Epidermal melanocyte (primary cell): ENCODE results near the gene SNAP47.
"Not testable (repeated sequence)": the region's sequence is repeated elsewhere in the genome, so short reads cannot be mapped to it uniquely, and the experiment has no call there.

Experiments
- DNase-seq: peaks from one replicate; pipeline ENCODE4 v3.0.0; 2011; ENCODE audit warnings: low spot score; ENCODE audit not compliant: insufficient read length

Gene SNAP47, protein sequence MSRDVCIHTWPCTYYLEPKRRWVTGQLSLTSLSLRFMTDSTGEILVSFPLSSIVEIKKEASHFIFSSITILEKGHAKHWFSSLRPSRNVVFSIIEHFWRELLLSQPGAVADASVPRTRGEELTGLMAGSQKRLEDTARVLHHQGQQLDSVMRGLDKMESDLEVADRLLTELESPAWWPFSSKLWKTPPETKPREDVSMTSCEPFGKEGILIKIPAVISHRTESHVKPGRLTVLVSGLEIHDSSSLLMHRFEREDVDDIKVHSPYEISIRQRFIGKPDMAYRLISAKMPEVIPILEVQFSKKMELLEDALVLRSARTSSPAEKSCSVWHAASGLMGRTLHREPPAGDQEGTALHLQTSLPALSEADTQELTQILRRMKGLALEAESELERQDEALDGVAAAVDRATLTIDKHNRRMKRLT

DNA sequence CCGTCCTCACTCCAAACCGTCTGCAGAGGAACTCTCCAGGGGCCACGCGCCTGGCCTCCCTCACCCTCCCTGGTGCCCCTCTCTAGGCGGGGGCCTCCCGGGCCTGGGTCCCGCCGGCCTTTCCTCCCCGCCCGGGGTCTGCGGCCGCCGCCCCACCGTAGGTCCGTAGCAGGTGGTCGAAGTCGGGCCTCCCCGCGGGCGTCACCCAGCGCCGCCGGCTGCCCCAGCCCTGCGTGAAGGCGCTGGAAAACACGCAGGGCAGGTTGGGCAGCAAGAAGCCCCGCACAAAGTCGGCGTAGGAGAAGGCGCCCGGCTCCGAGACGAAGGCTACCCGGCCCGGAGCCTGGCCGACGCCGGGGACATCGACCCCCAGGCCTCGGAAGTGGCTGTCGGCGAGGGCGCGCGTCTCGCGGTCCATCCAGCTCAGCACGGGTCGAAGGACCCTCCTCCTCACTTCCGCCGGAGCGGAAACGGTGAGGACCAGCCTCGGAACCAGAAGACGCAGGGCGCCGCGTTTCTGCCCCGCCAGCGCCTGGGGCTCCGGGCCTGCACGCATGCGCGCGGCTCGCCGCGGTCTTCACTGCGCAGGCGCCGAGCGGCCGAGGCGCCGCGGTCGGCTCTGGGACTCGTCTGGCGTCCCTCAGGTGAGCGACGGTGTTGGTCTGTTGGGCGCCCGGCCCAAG is at the start of gene SNAP47, which contains the start of gene JMJD4:
Gene SNAP47, plus strand, starts transcription at position 580 of the 683 bp plus-strand sequence. CDS start 12,302 bp downstream, outside the sequence.
Gene JMJD4, minus strand, starts transcription at position 447 of the 683 bp plus-strand sequence. Its CDS starts 29 bp downstream, at position 418.
- peak; percentile 91 for DNase-seq

DNA sequence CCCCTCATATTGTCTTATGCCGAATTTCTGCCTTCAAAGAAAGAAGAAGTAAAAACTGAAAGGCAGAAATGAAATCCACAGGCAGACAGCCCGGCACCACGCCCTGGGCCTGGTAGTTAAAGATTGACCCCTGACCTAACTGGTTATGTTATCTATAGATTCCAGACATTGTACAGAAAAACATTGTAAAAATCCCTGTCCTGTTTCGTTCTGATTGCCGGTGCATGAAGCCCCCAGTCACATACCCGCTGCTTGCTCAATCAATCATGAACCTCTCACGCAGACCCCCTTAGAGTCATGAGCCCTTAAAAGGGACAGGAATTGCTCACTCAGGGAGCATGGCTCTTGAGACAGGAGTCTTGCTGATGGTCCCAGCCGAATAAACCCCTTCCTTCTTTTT is 49.4 kb upstream of the SNAP47 start:
- no peak for DNase-seq

DNA sequence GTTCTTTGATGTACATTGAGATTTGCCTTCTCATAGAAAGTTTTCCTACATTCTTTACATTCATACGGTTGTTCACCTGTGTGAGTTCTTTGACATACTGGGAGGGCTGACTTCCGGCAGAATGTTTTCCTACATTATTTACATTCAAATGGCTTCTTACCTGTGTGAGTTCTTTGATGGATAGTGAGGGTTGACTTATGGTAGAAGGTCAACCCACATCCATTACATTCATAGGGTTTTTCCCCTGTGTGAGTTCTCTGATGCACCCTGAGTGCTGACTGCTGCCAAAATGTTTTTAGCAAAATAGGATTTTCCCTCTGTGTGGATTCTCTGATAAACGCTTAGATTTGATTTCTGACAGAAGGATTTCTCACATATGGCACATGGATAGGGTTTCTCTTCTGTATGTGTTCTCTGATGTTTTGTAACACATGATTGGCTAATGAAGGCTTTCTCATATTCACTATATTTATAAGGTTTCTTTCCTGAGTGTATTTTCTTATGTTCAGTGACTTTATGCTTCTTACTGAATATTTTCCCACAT is 37.8 kb upstream of the SNAP47 start:
- no peak for DNase-seq

DNA sequence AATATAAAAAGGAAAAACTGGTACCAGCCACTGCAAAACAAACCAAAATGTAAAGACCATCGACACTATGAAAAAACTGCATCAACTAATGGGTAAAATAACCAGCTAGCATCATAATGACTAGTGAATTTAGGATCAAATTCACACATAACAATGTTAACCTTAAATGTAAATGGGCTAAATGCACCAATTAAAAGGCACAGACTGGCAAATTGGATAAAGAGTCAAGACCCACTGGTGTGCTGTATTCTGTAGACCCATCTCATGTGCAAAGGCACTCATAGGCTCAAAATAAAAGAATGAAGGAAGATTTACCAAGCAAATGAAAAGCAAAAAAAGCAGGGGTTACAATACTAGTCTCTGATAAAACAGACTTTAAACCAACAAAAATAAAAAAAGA is 33.6 kb upstream of the SNAP47 start:
- DNase-seq = not testable (repeated sequence)

DNA sequence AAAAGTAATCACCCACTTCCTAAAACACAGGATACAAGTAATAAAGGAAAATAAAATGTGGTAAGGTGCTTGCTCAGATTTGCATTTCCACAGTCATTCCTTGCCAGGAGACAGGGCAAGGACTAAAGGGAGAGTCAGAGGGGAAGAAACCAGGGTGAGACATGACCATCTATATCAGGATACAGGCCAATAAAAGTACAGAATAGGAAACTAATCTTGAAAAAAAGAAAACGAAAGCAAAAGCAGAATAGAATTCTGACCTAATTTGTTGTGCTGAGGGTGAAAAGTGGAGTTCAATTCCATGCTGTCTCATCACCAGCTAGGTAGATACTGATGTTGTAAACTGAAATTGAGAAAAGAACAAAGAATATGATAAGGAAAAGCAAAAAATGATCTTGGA is 27.4 kb upstream of the SNAP47 start:
- no peak for DNase-seq

DNA sequence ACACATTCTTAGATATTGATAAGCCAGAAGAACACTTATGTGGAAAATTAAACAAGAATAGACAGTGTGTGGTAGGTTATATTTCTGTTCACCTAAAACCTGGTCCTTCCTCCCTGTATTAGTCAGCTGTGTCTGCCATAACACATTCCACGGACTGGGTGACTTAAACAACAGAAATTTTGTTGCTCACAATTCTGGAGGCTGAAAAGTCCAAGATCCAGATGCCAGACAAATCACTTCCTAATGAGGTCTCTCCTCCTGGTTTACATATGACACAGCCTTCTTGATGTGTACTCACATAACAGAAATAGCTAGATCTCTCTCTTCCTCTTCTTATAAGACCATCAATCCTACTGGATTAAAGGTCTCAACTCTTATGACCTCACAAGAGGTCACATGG is 25.8 kb upstream of the SNAP47 start:
- DNase-seq = no peak

DNA sequence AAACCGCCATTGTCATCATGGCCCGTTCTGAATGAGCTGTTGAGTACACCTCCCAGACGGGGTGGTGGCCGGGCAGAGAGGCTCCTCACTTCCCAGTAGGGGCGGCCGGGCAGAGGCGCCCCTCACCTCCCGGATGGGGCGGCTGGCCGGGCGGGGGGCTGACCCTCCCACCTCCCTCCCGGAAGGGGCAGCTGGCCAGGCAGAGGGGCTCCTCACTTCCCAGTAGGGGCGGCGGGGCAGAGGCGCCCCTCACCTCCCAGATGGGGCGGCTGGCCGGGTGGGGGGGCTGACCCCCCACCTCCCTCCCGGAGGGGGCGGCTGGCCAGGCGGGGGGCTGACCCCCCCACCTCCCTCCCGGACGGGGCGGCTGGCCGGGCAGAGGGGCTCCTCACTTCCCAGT is 24.8 kb upstream of the SNAP47 start:
- DNase-seq = not testable (repeated sequence)

DNA sequence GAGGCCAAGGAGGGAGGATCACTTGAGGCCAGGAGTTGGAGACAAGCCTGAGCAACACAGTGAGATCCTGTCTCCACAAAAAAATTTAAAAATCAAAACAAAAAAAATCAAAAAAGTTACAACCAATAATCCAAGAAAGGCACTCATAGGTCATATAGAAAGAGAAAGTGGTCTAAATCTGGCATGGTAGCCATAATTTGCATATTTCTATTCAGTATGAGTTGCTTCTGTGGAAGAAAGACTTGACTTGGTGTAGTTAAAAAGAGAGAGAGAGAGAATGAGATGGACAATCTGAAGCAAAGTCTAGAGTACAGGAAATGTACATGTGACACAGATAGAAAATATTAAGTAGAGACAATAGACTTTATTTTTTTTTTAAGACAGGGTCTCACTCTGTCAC is 22.6 kb upstream of the SNAP47 start:
- DNase-seq = no peak

DNA sequence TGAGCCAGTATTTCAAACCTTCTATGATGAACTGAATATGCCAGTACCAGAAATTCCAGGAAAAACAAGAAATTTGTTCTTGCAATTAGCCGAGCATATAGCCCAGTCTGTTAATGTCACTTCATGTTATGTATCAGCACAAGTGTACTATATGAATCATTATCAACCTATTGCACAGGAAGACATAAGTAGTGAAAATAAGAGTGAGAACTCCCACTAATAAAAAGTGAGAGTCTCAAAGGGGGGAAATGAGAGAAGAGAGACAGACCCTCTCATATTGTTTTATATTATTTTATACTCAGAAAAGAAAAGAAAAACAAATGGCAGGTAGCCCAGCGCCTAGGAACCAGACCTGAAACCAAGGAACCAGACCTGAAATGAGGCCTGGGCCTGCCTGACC is 16.3 kb upstream of the SNAP47 start:
- DNase-seq = no peak

DNA sequence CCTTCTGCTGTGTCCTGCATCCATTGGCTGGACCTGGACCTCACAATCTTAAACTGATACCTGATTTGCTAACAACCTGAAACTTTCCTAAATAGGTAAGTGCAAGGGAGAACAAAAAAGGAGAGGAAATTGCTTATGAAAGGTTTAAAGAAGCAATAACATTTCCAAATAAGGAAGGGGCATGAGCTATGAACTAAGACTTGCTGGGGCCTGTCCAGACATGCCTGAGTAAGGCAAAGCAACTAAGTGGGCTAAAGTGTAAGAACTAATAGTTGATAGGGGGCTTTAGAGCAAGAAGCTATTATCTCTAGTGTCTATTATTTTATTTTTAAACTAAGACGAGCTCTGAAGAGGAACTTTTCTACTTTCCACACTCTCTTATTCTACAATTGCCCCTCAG is 11.8 kb upstream of the SNAP47 start:
- no peak for DNase-seq

DNA sequence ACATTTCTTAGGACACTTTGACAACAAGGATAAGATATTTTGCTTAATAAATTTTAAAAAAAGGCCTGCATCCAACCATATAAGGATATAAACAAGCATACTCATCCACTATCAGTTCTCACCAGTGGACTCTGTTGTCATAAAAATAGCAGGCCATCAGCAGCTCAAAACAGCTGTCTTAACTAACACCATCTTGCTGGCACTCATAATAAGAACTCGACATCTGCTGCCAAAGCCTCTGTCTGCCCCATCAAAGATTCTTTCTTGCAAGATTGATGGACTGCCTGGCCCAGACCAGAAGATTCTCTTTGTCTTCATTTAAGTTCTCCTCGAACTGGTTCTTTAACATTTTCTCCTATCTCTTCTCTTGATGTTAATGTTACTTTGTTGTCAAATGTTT is 10.2 kb upstream of the SNAP47 start:
- DNase-seq = no peak

DNA sequence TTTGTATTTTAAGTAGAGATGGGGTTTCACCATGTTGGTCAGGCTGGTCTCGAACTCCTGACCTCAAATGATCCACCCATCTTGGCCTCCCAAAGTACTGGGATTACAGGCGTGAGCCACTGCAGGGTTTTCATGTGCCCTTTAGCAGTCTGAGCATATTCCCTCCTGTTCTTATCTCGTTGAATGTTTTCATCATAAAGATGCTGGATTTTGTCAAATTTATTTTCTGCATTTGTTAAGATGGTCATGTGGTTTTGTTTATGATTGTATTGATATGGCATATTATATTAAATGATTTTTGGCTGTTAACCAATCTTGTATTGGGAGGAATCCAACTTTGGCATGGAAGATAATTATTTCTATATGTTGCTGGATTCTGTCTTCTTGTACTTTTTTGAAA is 8.9 kb upstream of the SNAP47 start:
- DNase-seq = no peak

DNA sequence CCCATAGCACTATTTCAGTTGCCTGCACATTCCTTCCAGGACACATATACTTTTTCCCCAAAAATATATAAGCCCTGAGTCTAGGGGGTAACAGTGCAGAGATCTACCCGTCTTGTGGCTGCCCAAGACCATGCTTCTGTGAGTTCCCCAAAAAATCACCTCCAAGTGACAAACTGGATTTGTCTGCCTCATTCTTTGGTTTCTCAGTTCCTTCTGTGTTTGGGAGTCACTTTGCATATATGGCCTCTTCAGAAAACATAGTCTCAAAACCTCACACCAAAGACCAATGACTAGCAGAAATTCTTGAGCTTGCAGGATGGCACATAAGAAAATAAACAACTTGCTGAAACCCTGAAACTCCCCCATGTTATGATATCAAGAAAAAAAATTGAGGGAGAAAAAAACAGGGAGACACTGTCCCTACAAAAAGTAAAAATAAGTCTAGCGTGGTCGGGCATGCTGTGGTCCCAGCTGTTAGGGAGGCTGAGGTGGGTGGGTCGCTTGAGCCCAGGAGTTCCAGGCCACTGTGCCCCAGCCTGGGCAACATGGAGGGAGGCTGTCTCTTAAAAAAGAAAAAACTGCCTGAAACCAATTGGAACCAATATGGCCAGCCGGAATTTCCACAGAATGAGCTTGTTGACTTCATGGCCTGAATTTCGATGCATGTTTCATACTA is 8.2 kb upstream of the SNAP47 start:
- no peak for DNase-seq

DNA sequence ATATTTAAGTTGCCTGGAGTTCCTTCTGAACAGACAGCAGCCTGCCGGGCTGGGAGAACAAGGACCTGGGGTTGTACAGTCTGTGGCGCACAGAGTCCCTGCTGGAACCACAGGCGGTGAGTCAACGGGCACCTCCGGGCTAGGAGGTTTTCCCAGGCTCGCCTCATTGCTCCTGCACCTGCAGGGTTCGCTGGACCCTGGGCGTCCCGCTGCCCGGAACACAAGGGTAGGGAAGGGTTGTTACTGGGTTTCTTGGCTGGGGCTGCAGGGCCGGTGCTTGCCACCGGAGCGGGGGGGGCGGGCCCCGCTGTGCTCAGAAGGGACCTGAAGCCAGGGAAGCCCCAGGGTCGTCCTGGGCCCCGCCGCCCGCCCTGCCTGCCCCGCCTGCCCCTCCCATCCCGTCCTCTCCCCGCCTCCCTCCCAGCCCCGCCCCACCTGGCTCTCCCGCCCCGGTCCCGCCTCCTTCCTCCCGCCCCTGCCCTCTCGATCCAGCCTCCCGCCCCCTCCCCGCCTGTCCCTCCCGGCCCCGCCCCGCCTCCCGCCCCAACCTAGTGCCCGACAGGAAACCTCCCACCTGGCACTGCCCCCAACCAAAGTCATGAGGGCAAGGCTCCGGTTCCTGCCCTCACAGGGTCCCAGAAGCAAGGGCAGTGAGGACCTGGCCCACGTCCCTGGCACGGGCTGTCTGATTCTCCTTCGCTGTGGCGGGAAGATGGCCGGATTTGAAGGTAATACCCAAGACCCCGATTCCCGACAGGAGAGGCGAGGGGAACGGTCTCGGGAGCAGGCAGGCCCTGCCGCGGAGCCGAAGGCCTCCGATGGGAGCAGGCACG is 7.0 kb upstream of the SNAP47 start:
- peak; percentile 59 for DNase-seq

DNA sequence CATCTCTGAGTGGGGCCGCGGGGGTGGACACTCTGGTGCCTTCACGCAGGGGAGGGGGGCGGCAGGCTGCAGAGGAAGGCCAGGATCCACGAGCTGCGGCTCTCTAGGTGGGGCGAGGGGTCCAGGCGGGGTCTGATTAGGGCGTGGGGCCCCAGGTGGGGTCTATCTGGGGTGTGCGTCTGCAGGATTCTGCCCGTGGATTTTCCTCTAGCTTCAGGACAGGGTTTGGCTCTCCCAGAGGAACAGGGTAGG is 6.4 kb upstream of the SNAP47 start:
- no peak for DNase-seq

DNA sequence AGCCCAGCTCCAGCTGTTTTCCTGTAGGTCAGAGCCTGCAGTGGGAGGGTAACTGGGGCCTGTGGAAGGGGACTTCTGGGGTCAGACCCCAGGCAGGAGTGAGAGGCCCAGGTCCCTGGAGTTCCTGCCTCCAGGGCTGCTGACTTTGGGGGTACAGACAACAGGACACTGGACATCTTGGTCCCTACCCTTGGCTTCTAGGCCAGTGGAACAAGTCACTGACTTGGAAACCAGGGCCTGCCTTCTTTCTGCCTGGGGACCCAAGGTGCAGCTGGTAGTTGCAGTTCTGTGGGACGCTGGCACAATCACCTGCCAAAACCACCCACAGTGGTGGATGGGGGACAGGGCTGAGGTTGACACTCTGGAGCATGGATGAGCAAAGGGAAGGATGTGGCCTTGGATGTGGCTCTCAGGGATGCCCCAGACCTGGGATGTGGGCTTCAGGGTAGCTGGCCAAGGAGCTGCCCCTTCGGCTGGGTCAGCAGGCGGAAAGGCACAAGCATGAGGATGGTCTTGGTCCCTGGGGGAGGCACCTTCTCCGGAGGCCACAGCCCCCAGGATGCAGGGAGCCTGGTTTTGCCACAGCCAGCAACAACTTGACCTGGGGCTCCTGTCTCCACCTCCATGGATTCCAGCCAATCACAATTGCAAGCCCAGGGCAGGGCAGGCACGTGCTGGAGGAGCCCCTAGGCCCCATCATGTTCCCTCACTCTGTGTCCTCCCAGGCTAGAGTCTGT is 5.9 kb upstream of the SNAP47 start:
- DNase-seq = no peak

DNA sequence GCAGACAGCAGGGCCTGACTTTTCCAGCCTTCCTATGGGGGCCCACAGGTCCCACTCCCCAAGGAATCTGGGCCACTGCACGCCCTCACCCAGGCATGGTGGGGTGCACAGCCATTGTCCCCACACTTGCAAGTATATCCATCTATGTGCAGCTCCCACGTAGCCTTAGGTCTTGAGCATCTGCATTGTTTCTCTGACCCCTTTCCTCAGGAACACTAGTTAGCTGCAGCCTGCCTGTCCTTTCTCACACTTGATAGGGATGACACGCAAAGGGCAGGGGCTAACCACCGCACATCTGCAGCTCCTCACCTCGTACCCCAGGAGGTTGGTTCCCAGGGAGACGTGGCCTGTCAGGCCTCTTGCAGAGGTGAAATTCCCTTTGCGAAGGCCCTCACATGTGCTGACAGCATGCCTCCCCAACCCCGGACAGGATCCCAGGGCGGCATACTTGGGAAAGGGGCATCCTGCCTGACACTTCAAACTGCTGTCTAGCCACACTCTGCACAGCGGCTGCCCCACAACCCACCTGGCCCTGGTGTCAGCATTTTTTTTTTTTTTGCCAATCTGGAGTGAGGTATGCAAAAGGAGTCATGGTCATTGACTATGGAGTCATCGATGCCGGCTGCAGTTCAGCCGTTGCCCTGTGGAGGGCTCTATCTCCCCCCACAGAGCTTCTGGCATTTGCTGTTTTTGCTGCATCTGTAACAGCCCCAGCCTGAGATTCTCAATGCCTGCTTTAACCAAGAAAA is 5.2 kb upstream of the SNAP47 start:
- peak; percentile 74 for DNase-seq

DNA sequence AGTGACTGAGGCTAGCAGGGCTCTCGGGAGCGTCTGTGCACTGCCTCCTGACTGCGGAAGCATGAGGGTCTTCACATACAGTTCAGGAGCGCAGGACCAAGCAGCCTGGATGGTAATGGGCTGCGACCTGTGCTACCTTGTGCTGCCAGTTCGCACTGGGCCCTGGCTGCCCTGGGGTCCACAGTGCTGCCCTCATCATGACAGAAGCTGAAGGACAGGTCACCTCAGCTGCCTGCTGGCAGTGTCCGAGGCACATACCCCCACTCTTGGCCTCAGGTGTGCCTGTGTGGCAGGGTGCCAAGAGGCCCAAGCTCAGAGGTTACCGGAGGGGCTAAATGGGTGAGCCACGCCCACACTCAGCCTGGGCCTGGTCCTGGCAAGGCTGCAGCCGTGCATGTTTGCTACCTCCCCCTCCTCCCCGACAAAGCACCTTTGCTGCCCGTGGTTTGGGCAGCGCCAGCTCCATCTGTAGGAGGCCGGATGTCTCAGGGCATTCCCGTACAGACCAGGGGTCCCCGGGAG is 4.5 kb upstream of the SNAP47 start:
- DNase-seq = no peak

DNA sequence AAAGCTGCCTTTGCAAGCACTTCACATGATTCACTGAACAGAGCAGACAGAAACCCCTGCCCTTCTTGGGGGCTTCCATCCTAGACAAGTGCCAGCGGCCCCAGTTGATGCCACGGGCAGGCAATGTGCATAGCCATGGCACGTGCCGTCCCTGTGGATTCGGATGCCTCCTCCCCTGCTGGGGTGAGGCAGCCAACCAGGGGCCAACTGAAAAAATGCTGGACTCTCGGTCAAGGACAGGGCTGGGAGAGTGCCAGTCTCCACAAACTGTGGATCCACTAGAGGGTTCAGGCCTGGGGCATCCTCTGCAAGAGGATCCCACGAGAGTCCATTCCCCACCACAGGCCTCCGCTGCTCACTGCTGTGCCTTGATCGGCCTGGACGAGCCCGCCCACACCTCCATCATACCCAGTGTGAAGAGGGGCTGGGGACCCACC is 4.0 kb upstream of the SNAP47 start:
- DNase-seq = no peak
